K562 (cell line): Measurements from ENCODE around the gene PRDM15. TPM values are rescaled to one million over a fixed set of nuclear protein-coding genes. Genes with fewer than 3 reads are reported as not detected.

ENCODE experiments used
- CTCF ChIP-seq, 3 experiments: IDR thresholded peaks in 2 of 3; conservative IDR thresholded peaks in 1 of 3; 2 replicates each; pipeline ENCODE4 v1.5.1; 2011 to 2012; ENCODE audit warnings: low read length in 3 of 3, mild to moderate bottlenecking in 3 of 3, control low read depth in 2 of 3, improper control_type of control experiment in 1 of 3, inconsistent platforms in 1 of 3, low read depth in 1 of 3, mixed read lengths in 1 of 3, moderate library complexity in 1 of 3; ENCODE audit not compliant: insufficient read depth in 2 of 3
- KDM5B ChIP-seq: fragments of 200-600 bp; sonication (generic); IDR thresholded peaks from 2 replicates; pipeline ENCODE4 v1.6.1; 2012; ENCODE audit warnings: low read depth, mild to moderate bottlenecking, moderate library complexity, low read length, control low read depth, inconsistent platforms; ENCODE audit not compliant: insufficient replicate concordance
- MYC ChIP-seq, 2 experiments: fragments of 250-450 bp in 1 of 2; sonication (Bioruptor Pico) in 1 of 2; IDR thresholded peaks; 2 replicates each; pipeline versions ENCODE4 v1.5.1 to v1.6.1; 2012 to 2021; ENCODE audit warnings: low read depth in 2 of 2, borderline replicate concordance in 1 of 2, improper control_type of control experiment in 1 of 2, low read length in 1 of 2, mild to moderate bottlenecking in 1 of 2, moderate library complexity in 1 of 2
- POLR2AphosphoS2 ChIP-seq: IDR thresholded peaks from 2 replicates; pipeline ENCODE4 v1.6.1; 2012; ENCODE audit warnings: low read length, improper control_type of control experiment
- RAD21 ChIP-seq, 2 experiments: fragments of 250-450 bp in 1 of 2; fragments of 450-650 bp in 1 of 2; sonication (Bioruptor Pico) in 1 of 2; formaldehyde crosslinking in 1 of 2; IDR thresholded peaks in 1 of 2; conservative IDR thresholded peaks in 1 of 2; 2 replicates each; pipeline versions ENCODE4 v1.4.0 to v1.8.0; 2020 to 2022; ENCODE audit warnings: mild to moderate bottlenecking in 2 of 2, moderate library complexity in 1 of 2
- RBM17 ChIP-seq: fragments of 200-400 bp; formaldehyde crosslinking; IDR thresholded peaks from 2 replicates; pipeline ENCODE4 v1.6.1; 2017; ENCODE audit warnings: low read depth, mild to moderate bottlenecking, low read length, borderline replicate concordance
- WHSC1 ChIP-seq: IDR thresholded peaks from one replicate; pipeline ENCODE4 v1.6.1; 2012; ENCODE audit warnings: low read length, control low read depth, inconsistent platforms
- ZNF398 ChIP-seq: fragments of 250-450 bp; sonication (Bioruptor Pico); IDR thresholded peaks from 2 replicates; pipeline ENCODE4 v1.8.0; 2021; ENCODE audit warnings: moderate library complexity, mild to moderate bottlenecking, inconsistent platforms
- polyA plus RNA-seq, 8 experiments: library from polyadenylated mRNA; depleted of rRNA in 4 of 8; stranded (reverse) in 5 of 8; unstranded in 3 of 8; fragments of >200 nt; fragmentation: Nextera tagmentation in 2 of 8; fragmentation: Illumina TruSeq in 1 of 8; extraction: Ambion mirVana in 2 of 8; extraction: Trizol in 1 of 8; gene quantifications; 2 replicates each; pipeline versions ENCODE4 v1.2.1 to v1.2.3, GENCODE V29; 2011 to 2014; ENCODE audit warnings: inconsistent platforms in 1 of 8, missing spikeins in 1 of 8
- total RNA-seq, 7 experiments: library from RNA; depleted of rRNA in 6 of 7; stranded (reverse); fragments of >200 nt in 6 of 7; fragmentation: Illumina TruSeq in 2 of 7; extraction: Trizol in 2 of 7; gene quantifications; 2 replicates each; pipeline versions ENCODE4 v1.2.1 to v1.2.3, GENCODE V29; 2011 to 2021; ENCODE audit warnings: low replicate concordance in 1 of 7
- TF ChIP-seq, protein P1 (sequence below): fragments of 250-450 bp; sonication (Bioruptor Pico); IDR thresholded peaks from 2 replicates; pipeline ENCODE4 v1.5.0; 2022; ENCODE audit warnings: mild to moderate bottlenecking
- TF ChIP-seq, protein P2 (sequence below): fragments of 450-650 bp; IDR thresholded peaks from 2 replicates; pipeline ENCODE4 v1.6.1; 2016; ENCODE audit warnings: borderline replicate concordance
- TF ChIP-seq, protein P3 (sequence below): IDR thresholded peaks from 2 replicates; pipeline ENCODE4 v1.6.1; 2016; ENCODE audit warnings: missing genetic modification characterization, missing compliant biosample characterization
- TF ChIP-seq, protein P4 (sequence below): fragments of 450-650 bp; IDR thresholded peaks from 2 replicates; pipeline ENCODE4 v1.6.1; 2017; ENCODE audit warnings: mild to moderate bottlenecking, moderate library complexity

PRDM15 gene
- total and polyA plus RNA-seq, 9 of the 15 experiments (the other 6 are each of a cell fraction or from before 2014, with no cell fraction given), result 0.93 to 9.2 (median 6.2) TPM

DNA sequence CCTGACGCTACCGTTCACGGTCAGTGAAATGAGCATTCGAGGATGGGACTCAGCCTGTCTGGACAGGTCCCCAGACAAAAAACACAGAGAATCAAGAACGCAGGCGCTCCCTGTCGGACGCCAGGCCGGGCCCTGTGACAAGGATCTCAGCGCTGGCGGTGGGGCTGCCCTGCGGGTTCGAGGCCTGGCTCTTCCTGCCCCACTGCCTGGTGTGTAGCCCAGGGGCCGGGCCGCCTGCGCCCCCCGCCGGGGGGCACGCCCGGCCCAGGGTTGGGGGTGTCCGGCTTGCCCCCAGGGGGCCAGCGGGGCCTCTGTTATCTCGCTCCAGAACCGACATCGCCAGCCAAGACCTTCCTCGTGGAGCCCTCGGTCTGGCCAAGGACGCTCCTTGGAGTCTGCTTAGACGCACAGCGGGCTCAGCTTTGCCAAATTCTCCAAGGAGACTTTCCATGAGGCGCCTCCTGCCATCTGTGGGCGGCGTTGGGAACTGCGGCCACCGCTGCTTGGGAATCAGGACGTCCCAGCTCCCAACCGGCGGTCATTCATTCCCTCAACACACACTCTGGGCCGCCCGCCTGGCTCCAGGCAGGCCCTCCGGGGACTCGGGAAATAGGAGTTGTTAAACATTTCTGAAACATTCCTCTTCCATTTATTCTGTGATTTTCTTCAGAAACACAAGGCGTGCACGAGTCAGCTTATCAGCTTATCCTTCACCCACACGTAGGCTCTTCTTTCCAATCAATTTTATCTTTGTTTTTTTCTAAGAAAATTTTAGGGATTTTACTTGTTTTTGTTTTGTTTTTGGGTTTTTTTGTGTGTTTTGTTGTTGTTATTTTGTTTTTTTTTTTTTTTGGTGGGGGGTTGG is 101.0 kb downstream of the PRDM15 start (continued):
- peak; percentile 74 to 79 (median 76) for TF ChIP-seq CTCF (IDR thresholded peaks at IDR 0.05 in 2 of 3, conservative IDR thresholded peaks at IDR 0.05 in 1 of 3; ENCODE audit: insufficient read depth in 2 of 3, low read depth in 1 of 3, low read length in 3 of 3)
- no peak for TF ChIP-seq WHSC1
- TF ChIP-seq ZNF398 (CRISPR knock-in tag), result no peak
- no peak for TF ChIP-seq MYC (IDR thresholded peaks at IDR 0.05; ENCODE audit: low read depth, low read length)
- TF ChIP-seq MYC (CRISPR knock-in tag; IDR thresholded peaks at IDR 0.05; ENCODE audit: borderline replicate concordance, low read depth), result no peak
- TF ChIP-seq RBM17, result no peak
- peak; percentile 34 to 77 for TF ChIP-seq RAD21 (CRISPR knock-in tag; conservative IDR thresholded peaks at IDR 0.05 in 1 of 2, IDR thresholded peaks at IDR 0.05 in 1 of 2)
- TF ChIP-seq POLR2AphosphoS2, result no peak
- TF ChIP-seq, protein P1, sequence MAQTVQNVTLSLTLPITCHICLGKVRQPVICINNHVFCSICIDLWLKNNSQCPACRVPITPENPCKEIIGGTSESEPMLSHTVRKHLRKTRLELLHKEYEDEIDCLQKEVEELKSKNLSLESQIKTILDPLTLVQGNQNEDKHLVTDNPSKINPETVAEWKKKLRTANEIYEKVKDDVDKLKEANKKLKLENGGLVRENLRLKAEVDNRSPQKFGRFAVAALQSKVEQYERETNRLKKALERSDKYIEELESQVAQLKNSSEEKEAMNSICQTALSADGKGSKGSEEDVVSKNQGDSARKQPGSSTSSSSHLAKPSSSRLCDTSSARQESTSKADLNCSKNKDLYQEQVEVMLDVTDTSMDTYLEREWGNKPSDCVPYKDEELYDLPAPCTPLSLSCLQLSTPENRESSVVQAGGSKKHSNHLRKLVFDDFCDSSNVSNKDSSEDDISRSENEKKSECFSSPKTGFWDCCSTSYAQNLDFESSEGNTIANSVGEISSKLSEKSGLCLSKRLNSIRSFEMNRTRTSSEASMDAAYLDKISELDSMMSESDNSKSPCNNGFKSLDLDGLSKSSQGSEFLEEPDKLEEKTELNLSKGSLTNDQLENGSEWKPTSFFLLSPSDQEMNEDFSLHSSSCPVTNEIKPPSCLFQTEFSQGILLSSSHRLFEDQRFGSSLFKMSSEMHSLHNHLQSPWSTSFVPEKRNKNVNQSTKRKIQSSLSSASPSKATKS, result no peak
- TF ChIP-seq, protein P2, sequence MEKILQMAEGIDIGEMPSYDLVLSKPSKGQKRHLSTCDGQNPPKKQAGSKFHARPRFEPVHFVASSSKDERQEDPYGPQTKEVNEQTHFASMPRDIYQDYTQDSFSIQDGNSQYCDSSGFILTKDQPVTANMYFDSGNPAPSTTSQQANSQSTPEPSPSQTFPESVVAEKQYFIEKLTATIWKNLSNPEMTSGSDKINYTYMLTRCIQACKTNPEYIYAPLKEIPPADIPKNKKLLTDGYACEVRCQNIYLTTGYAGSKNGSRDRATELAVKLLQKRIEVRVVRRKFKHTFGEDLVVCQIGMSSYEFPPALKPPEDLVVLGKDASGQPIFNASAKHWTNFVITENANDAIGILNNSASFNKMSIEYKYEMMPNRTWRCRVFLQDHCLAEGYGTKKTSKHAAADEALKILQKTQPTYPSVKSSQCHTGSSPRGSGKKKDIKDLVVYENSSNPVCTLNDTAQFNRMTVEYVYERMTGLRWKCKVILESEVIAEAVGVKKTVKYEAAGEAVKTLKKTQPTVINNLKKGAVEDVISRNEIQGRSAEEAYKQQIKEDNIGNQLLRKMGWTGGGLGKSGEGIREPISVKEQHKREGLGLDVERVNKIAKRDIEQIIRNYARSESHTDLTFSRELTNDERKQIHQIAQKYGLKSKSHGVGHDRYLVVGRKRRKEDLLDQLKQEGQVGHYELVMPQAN, result no peak
- no peak for TF ChIP-seq KDM5B
- TF ChIP-seq, protein P3, sequence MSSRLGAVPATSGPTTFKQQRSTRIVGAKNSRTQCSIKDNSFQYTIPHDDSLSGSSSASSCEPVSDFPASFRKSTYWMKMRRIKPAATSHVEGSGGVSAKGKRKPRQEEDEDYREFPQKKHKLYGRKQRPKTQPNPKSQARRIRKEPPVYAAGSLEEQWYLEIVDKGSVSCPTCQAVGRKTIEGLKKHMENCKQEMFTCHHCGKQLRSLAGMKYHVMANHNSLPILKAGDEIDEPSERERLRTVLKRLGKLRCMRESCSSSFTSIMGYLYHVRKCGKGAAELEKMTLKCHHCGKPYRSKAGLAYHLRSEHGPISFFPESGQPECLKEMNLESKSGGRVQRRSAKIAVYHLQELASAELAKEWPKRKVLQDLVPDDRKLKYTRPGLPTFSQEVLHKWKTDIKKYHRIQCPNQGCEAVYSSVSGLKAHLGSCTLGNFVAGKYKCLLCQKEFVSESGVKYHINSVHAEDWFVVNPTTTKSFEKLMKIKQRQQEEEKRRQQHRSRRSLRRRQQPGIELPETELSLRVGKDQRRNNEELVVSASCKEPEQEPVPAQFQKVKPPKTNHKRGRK (tag), result peak; percentile 62
- TF ChIP-seq, protein P4, sequence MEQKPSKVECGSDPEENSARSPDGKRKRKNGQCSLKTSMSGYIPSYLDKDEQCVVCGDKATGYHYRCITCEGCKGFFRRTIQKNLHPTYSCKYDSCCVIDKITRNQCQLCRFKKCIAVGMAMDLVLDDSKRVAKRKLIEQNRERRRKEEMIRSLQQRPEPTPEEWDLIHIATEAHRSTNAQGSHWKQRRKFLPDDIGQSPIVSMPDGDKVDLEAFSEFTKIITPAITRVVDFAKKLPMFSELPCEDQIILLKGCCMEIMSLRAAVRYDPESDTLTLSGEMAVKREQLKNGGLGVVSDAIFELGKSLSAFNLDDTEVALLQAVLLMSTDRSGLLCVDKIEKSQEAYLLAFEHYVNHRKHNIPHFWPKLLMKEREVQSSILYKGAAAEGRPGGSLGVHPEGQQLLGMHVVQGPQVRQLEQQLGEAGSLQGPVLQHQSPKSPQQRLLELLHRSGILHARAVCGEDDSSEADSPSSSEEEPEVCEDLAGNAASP, result no peak
